Ishikawa (cell line): ENCODE data around the gene KRT79.

Experiments
- CEBPB ChIP-seq: IDR thresholded peaks from 2 replicates; pipeline ENCODE4 v1.6.1; 2012
- CREB1 ChIP-seq: IDR thresholded peaks from 2 replicates; pipeline ENCODE4 v1.6.1; 2012; ENCODE audit warnings: low read depth
- EGR1 ChIP-seq: IDR thresholded peaks from 2 replicates; pipeline ENCODE4 v1.6.1; 2012
- EP300 ChIP-seq: IDR thresholded peaks from 2 replicates; pipeline ENCODE4 v1.6.1; 2012; ENCODE audit warnings: borderline replicate concordance
- FOXM1 ChIP-seq: IDR thresholded peaks from 2 replicates; pipeline ENCODE4 v1.6.1; 2012; ENCODE audit warnings: low read depth, borderline replicate concordance
- MAX ChIP-seq: IDR thresholded peaks from 2 replicates; pipeline ENCODE4 v1.6.1; 2012
- NFIC ChIP-seq: IDR thresholded peaks from 2 replicates; pipeline ENCODE4 v1.6.1; 2012
- RAD21 ChIP-seq: IDR thresholded peaks from 2 replicates; pipeline ENCODE4 v1.6.1; 2012; ENCODE audit warnings: low read depth
- REST ChIP-seq: IDR thresholded peaks from 2 replicates; pipeline ENCODE4 v1.6.1; 2012; ENCODE audit warnings: low read depth, mild to moderate bottlenecking
- TAF1 ChIP-seq: IDR thresholded peaks from 2 replicates; pipeline ENCODE4 v1.6.1; 2012; ENCODE audit warnings: low read depth, mild to moderate bottlenecking
- TCF12 ChIP-seq: IDR thresholded peaks from 2 replicates; pipeline ENCODE4 v1.6.1; 2012; ENCODE audit warnings: low read depth
- TEAD4 ChIP-seq: IDR thresholded peaks from 2 replicates; pipeline ENCODE4 v1.6.1; 2012
- YY1 ChIP-seq: IDR thresholded peaks from 2 replicates; pipeline ENCODE4 v1.6.1; 2012; ENCODE audit warnings: low read depth
- ZBTB7A ChIP-seq: IDR thresholded peaks from 2 replicates; pipeline ENCODE4 v1.6.1; 2012; ENCODE audit warnings: low read depth

GRCh38 chr12:52831251-52831650, 2.9 kb downstream of the KRT79 start:
- no peak for TF ChIP-seq YY1
- no peak for TF ChIP-seq MAX
- no peak for TF ChIP-seq FOXM1
- no peak for TF ChIP-seq TCF12
- TF ChIP-seq RAD21 = no peak
- no peak for TF ChIP-seq ZBTB7A
- TF ChIP-seq TAF1 = no peak
- no peak for TF ChIP-seq CEBPB
- TF ChIP-seq EP300 = no peak
- no peak for TF ChIP-seq NFIC
- no peak for TF ChIP-seq REST
- no peak for TF ChIP-seq CREB1
- no peak for TF ChIP-seq TEAD4
- no peak for TF ChIP-seq EGR1
